Lung (tissue), 12 donors: ENCODE measurements around the gene DAPK2. TPM values are rescaled to one million over a fixed set of nuclear protein-coding genes. Genes with fewer than 3 reads are reported as not detected.

ENCODE experiments used
- ATAC-seq: fragments of 200-7000 bp; cut with Tn5 transposase; one replicate; pipeline ENCODE4 v1.9.1; 2020; ENCODE audit warnings: moderate number of reproducible peaks; ENCODE audit not compliant: insufficient read depth, low FRiP score
- DNase-seq, 3 donors: peaks; one replicate each; pipeline ENCODE4 v3.0.0-alpha.2; 2013 to 2017
- H3K27ac ChIP-seq, 2 donors: one replicate each; pipeline ENCODE4 v1.5.1; 2013; ENCODE audit warnings: mild to moderate bottlenecking in 2 of 2, moderate library complexity in 2 of 2, control low read depth in 1 of 2, inconsistent platforms in 1 of 2, low read depth in 1 of 2, low read length in 1 of 2
- H3K27me3 ChIP-seq, 3 donors: one replicate each; pipeline ENCODE4 v1.5.1; 2013; ENCODE audit warnings: low read length in 2 of 3; ENCODE audit not compliant: control insufficient read depth in 3 of 3, insufficient read depth in 3 of 3
- H3K36me3 ChIP-seq, 4 donors: one replicate each; pipeline ENCODE4 v1.5.1; 2013; ENCODE audit warnings: low read length in 4 of 4, mild to moderate bottlenecking in 1 of 4, moderate library complexity in 1 of 4; ENCODE audit not compliant: control insufficient read depth in 4 of 4, insufficient read depth in 4 of 4
- H3K4me1 ChIP-seq, 5 donors: one replicate each; pipeline ENCODE4 v1.5.1; 2013; ENCODE audit warnings: low read length in 5 of 5, mild to moderate bottlenecking in 2 of 5, moderate library complexity in 1 of 5; ENCODE audit not compliant: control insufficient read depth in 5 of 5, insufficient read depth in 5 of 5
- H3K4me3 ChIP-seq: one replicate; pipeline ENCODE4 v1.5.1; 2013; ENCODE audit warnings: mild to moderate bottlenecking, control low read depth, moderate library complexity
- H3K9ac ChIP-seq, 2 donors: one replicate each; pipeline ENCODE4 v1.5.1; 2013; ENCODE audit warnings: low read length in 2 of 2, control low read depth in 1 of 2; ENCODE audit not compliant: insufficient read depth in 1 of 2
- H3K9me3 ChIP-seq, 4 donors: one replicate each; pipeline ENCODE4 v1.5.1; 2013; ENCODE audit warnings: low read length in 3 of 4, mild to moderate bottlenecking in 1 of 4, moderate library complexity in 1 of 4; ENCODE audit not compliant: control insufficient read depth in 4 of 4, insufficient read depth in 3 of 4
- CTCF ChIP-seq: IDR thresholded peaks from 2 replicates; pipeline ENCODE4 v1.5.1; 2012; ENCODE audit warnings: mild to moderate bottlenecking; ENCODE audit errors: control extremely low read depth, extremely low read depth
- WGBS, 2 donors: extraction: QIAGEN DNeasy Blood & Tissue Kit; methylation state at CpG; one replicate each; pipeline ENCODE4 v1.1.7; 2013; 5-methylcytosine and 5-hydroxymethylcytosine counted together
- polyA plus RNA-seq, 2 donors: library from polyadenylated mRNA; stranded (reverse); fragments of 200-250 nt; gene quantifications; one replicate each; pipeline ENCODE4 v1.2.1, GENCODE V29; 2013
- total RNA-seq, 2 donors: library from RNA; depleted of rRNA in 1 of 2; stranded (reverse); fragments of >200 nt in 1 of 2; gene quantifications; one replicate each; pipeline ENCODE4 v1.2.1, GENCODE V29; 2014 to 2021
- donor health status: control.
- donor health status: control.
- donor health status: Bipolar disorder and iron deficiency.
- donor health status: healthy.
- donor health status: DM: yes; HTN: yes; CAD: no.

Gene DAPK2
- total and polyA plus RNA-seq, 4 donors, result 20.5 to 59.0 (median 49.1) TPM

- DNase-seq, result no peak
- no peak for TF ChIP-seq CTCF
- H3K9me3 ChIP-seq, result no peaks in the 10 kb centered on the region
These were observed 62.0 kb downstream of the DAPK2 start for GRCh38 chr15:63984331-63984730.

GRCh38 chr15:63983061-63983711, 63.1 kb downstream of the DAPK2 start:
- DNase-seq (peak in 2 of 3 donors; percentile 25 to 50), ATAC-seq (no peak)
- Histone ChIP-seq H3K27ac (peak overlapping the region; percentile 86 to 89), H3K36me3 (peaks cover 0 to 5% (median 0%) of the 10 kb centered on the region in 4 donors), H3K4me1 (peaks cover 4 to 31% (median 26%) of the 10 kb centered on the region in 5 donors), H3K27me3 (no peaks in the 10 kb centered on the region), H3K9ac (no peak overlapping the region), H3K9me3 (no peaks in the 10 kb centered on the region), H3K4me3 (no peak overlapping the region)
- no peak for TF ChIP-seq CTCF
- WGBS, 2 donors, result 82 to 87% methylated on average over 19 of the region's 19 CpGs

More at GRCh38 chr15:63984331-63984730, 62.0 kb downstream of the DAPK2 start:
- WGBS, 2 donors, result 87 to 92% methylated on average over 3 of the region's 3 CpGs
- no peak for ATAC-seq
- H3K27me3 ChIP-seq, result no peaks in the 10 kb centered on the region
- H3K36me3 ChIP-seq, result peaks cover 0 to 5% (median 0%) of the 10 kb centered on the region in 4 donors
- peaks cover 4 to 26% (median 21%) of the 10 kb centered on the region in 5 donors for H3K4me1 ChIP-seq
- no peak overlapping the region for H3K4me3 ChIP-seq
- H3K27ac ChIP-seq, result peak overlapping the region; percentile 86 to 89
- H3K9ac ChIP-seq, result no peak overlapping the region

- H3K27me3 ChIP-seq, result no peaks in the 10 kb centered on the region
- H3K9ac ChIP-seq, result no peak overlapping the region
- peaks cover 4 to 31% (median 26%) of the 10 kb centered on the region in 5 donors for H3K4me1 ChIP-seq
- no peak overlapping the region for H3K4me3 ChIP-seq
- ATAC-seq (no peak), DNase-seq (no peak)
- TF ChIP-seq CTCF, result no peak
- WGBS, 2 donors, result 85% methylated on average over 7 of the region's 7 CpGs
- H3K27ac ChIP-seq, result peak overlapping the region; percentile 49 to 89
- no peaks in the 10 kb centered on the region for H3K9me3 ChIP-seq
- peaks cover 0 to 6% (median 0%) of the 10 kb centered on the region in 4 donors for H3K36me3 ChIP-seq
These were observed 63.9 kb downstream of the DAPK2 start for GRCh38 chr15:63982381-63982854.
